H9 (cell line): ENCODE results near the gene BTD. TPM values are rescaled to one million over a fixed set of nuclear protein-coding genes. Genes with fewer than 3 reads are reported as not detected.

Experiments used
- DNase-seq: peaks from one replicate; pipeline ENCODE4 v3.0.0-alpha.2; 2017
- H2AFZ ChIP-seq: one replicate; pipeline ENCODE4 v1.6.1; 2013; ENCODE audit warnings: mild to moderate bottlenecking, low read length, control low read depth, moderate library complexity
- H2AK5ac ChIP-seq: 2 replicates; pipeline ENCODE4 v1.6.1; 2013; ENCODE audit warnings: low read length, control low read depth, mixed read lengths; ENCODE audit not compliant: insufficient read length
- H2BK120ac ChIP-seq: one replicate; pipeline ENCODE4 v1.6.1; 2013; ENCODE audit warnings: low read depth, mild to moderate bottlenecking, low read length, control low read depth, inconsistent platforms; ENCODE audit not compliant: poor library complexity, severe bottlenecking
- H2BK12ac ChIP-seq: 2 replicates; pipeline ENCODE4 v1.6.1; 2013; ENCODE audit warnings: low read length, control low read depth, mixed read lengths, low read depth; ENCODE audit not compliant: insufficient read length
- H2BK15ac ChIP-seq: 2 replicates; pipeline ENCODE4 v1.6.1; 2013; ENCODE audit warnings: low read depth, low read length, control low read depth
- H2BK20ac ChIP-seq: one replicate; pipeline ENCODE4 v1.6.1; 2013; ENCODE audit warnings: low read depth, mild to moderate bottlenecking, low read length, control low read depth, inconsistent platforms; ENCODE audit not compliant: poor library complexity, severe bottlenecking
- H2BK5ac ChIP-seq: 2 replicates; pipeline ENCODE4 v1.6.1; 2013; ENCODE audit warnings: low read length, control low read depth, mixed read lengths; ENCODE audit not compliant: insufficient read length
- H3K14ac ChIP-seq: 2 replicates; pipeline ENCODE4 v1.6.1; 2013; ENCODE audit warnings: low read length, control low read depth; ENCODE audit not compliant: insufficient read depth
- H3K18ac ChIP-seq: 2 replicates; pipeline ENCODE4 v1.6.1; 2013; ENCODE audit warnings: low read depth, mild to moderate bottlenecking, mixed read lengths, low read length, control low read depth; ENCODE audit not compliant: insufficient read length
- H3K23ac ChIP-seq: 2 replicates; pipeline ENCODE4 v1.6.1; 2013; ENCODE audit warnings: low read length, control low read depth, mixed read lengths, low read depth; ENCODE audit not compliant: insufficient read length
- H3K23me2 ChIP-seq: 2 replicates; pipeline ENCODE4 v1.6.1; 2013; ENCODE audit warnings: low read depth, mild to moderate bottlenecking, mixed read lengths, low read length, control low read depth; ENCODE audit not compliant: insufficient read length, poor library complexity, severe bottlenecking
- H3K27ac ChIP-seq: 2 replicates; pipeline ENCODE4 v1.5.1; 2013; ENCODE audit warnings: low read length, control low read depth, mixed read lengths, low read depth; ENCODE audit not compliant: insufficient read length
- H3K27me3 ChIP-seq: 2 replicates; pipeline ENCODE4 v1.6.1; 2013; ENCODE audit warnings: low read length, control low read depth, inconsistent platforms; ENCODE audit not compliant: insufficient read depth
- H3K4ac ChIP-seq: 2 replicates; pipeline ENCODE4 v1.6.1; 2013; ENCODE audit warnings: low read depth, mild to moderate bottlenecking, control low read depth, inconsistent platforms, low read length, moderate library complexity
- H3K4me1 ChIP-seq: 2 replicates; pipeline ENCODE4 v1.6.1; 2013; ENCODE audit warnings: low read length, control low read depth, inconsistent platforms; ENCODE audit not compliant: insufficient read depth
- H3K4me2 ChIP-seq: 2 replicates; pipeline ENCODE4 v1.6.1; 2013; ENCODE audit warnings: low read length, control low read depth, mixed read lengths; ENCODE audit not compliant: insufficient read length, insufficient read depth
- H3K56ac ChIP-seq: 2 replicates; pipeline ENCODE4 v1.6.1; 2013; ENCODE audit warnings: low read depth, mild to moderate bottlenecking, mixed read lengths, low read length, control low read depth; ENCODE audit not compliant: insufficient read length
- H3K79me1 ChIP-seq: 2 replicates; pipeline ENCODE4 v1.6.1; 2013; ENCODE audit warnings: low read depth, mild to moderate bottlenecking, moderate library complexity, low read length, control low read depth, inconsistent platforms; ENCODE audit not compliant: insufficient read depth, poor library complexity, severe bottlenecking
- H3K79me2 ChIP-seq: 2 replicates; pipeline ENCODE4 v1.6.1; 2013; ENCODE audit warnings: low read length, control low read depth, inconsistent platforms; ENCODE audit not compliant: insufficient read depth
- H3K9ac ChIP-seq: 2 replicates; pipeline ENCODE4 v1.6.1; 2013; ENCODE audit warnings: low read length, control low read depth, mixed read lengths; ENCODE audit not compliant: insufficient read length; ENCODE audit errors: extremely low read depth
- H3K9me3 ChIP-seq: one replicate; pipeline ENCODE4 v1.6.1; 2013; ENCODE audit warnings: low read depth, low read length, inconsistent platforms; ENCODE audit not compliant: control insufficient read depth
- H3T11ph ChIP-seq: one replicate; pipeline ENCODE4 v1.6.1; 2013; ENCODE audit warnings: mild to moderate bottlenecking, low read length, control low read depth, inconsistent platforms
- H4K20me1 ChIP-seq: one replicate; pipeline ENCODE4 v1.6.1; 2013; ENCODE audit not compliant: control insufficient read depth, insufficient read length, insufficient read depth
- H4K5ac ChIP-seq: 2 replicates; pipeline ENCODE4 v1.6.1; 2013; ENCODE audit warnings: low read depth, mild to moderate bottlenecking, mixed read lengths, low read length, control low read depth; ENCODE audit not compliant: insufficient read length
- H4K8ac ChIP-seq: replicated peaks from 2 replicates; pipeline ENCODE4 v1.6.1; 2013; ENCODE audit warnings: low read length, control low read depth, mixed read lengths, low read depth; ENCODE audit not compliant: insufficient read length
- H4K91ac ChIP-seq: 2 replicates; pipeline ENCODE4 v1.6.1; 2013; ENCODE audit warnings: low read depth, mild to moderate bottlenecking, moderate library complexity, mixed read lengths, low read length, control low read depth; ENCODE audit not compliant: insufficient read length
- H3K27ac Mint-ChIP-seq, 3 experiments: 2 replicates in 2 of 3; 3 replicates in 1 of 3; pipeline ENCODE4 v1.8.0; 2020 to 2021; ENCODE audit warnings: mixed read lengths in 3 of 3, mild to moderate bottlenecking in 1 of 3, moderate library complexity in 1 of 3
- H3K27me3 Mint-ChIP-seq: 2 replicates; pipeline ENCODE4 v1.8.0; 2021; ENCODE audit warnings: low read depth, mild to moderate bottlenecking, moderate library complexity, mixed read lengths
- H3K36me3 Mint-ChIP-seq, 3 experiments: 2 replicates in 2 of 3; 3 replicates in 1 of 3; pipeline ENCODE4 v1.8.0; 2020 to 2021; ENCODE audit warnings: low read depth in 3 of 3, mixed read lengths in 3 of 3; ENCODE audit not compliant: insufficient read depth in 1 of 3
- H3K4me1 Mint-ChIP-seq, 2 experiments: 2 replicates each; pipeline ENCODE4 v1.8.0; 2020; ENCODE audit warnings: mixed read lengths in 2 of 2
- H3K4me3 Mint-ChIP-seq, 2 experiments: 2 replicates in 1 of 2; 3 replicates in 1 of 2; pipeline ENCODE4 v1.8.0; 2020 to 2021; ENCODE audit warnings: mild to moderate bottlenecking in 2 of 2, mixed read lengths in 2 of 2, moderate library complexity in 1 of 2
- H3K9me3 Mint-ChIP-seq, 2 experiments: 2 replicates in 1 of 2; 3 replicates in 1 of 2; pipeline ENCODE4 v1.8.0; 2020; ENCODE audit warnings: mild to moderate bottlenecking in 2 of 2, mixed read lengths in 2 of 2, moderate library complexity in 1 of 2
- CTCF ChIP-seq: fragments of 200-600 bp; sonication (generic); conservative IDR thresholded peaks from 3 replicates; pipeline ENCODE4 v1.8.0; 2021; ENCODE audit warnings: antibody characterized with exemption, mild to moderate bottlenecking
- WGBS: extraction: QIAGEN DNeasy Blood & Tissue Kit; methylation state at CpG from one replicate; pipeline ENCODE4 v1.1.7; 2013; ENCODE audit warnings: missing lambda C conversion rate, low lambda C conversion rate, mixed read lengths; ENCODE audit not compliant: insufficient read length; ENCODE audit errors: extremely low coverage; 5-methylcytosine and 5-hydroxymethylcytosine counted together
- total RNA-seq: library from RNA; stranded (reverse); gene quantifications from 2 replicates; pipeline ENCODE4 v1.2.1, GENCODE V29; 2021

BTD gene
- total RNA-seq, 1 experiment from 2014 or later: 21.5 TPM

GRCh38 chr3:15563190-15563589 lies 38.4 kb upstream of the BTD start:
- Mint-ChIP-seq H3K4me3 (no peak overlapping the region), H3K27ac (no peak overlapping the region), H3K27me3 (no peaks in the 10 kb centered on the region), H3K9me3 (no peaks in the 10 kb centered on the region), H3K4me1 (no peaks in the 10 kb centered on the region), H3K36me3 (peaks cover 10 to 71% (median 40%) of the 10 kb centered on the region in 3 experiments; a peak in 6 of 7 replicates)
- H3K18ac ChIP-seq: no peak overlapping the region
- no peak overlapping the region for H2BK20ac ChIP-seq
- H2AFZ ChIP-seq: no peak overlapping the region
- WGBS: no CpG with 5 or more reads among the region's 1 CpG
- no peak overlapping the region for H4K5ac ChIP-seq
- no peak overlapping the region for H2BK12ac ChIP-seq
- no peak overlapping the region for H2BK120ac ChIP-seq
- no peak overlapping the region for H3T11ph ChIP-seq
- DNase-seq: no peak
- no peak overlapping the region for H3K56ac ChIP-seq
- no peaks in the 10 kb centered on the region for H3K4me1 ChIP-seq
- H3K23me2 ChIP-seq: no peaks in the 10 kb centered on the region
- H3K27ac ChIP-seq: no peak overlapping the region
- no peak overlapping the region for H4K8ac ChIP-seq
- H3K27me3 ChIP-seq: no peaks in the 10 kb centered on the region
- no peak overlapping the region for H2BK5ac ChIP-seq
- no peaks in the 10 kb centered on the region for H3K79me1 ChIP-seq
- TF ChIP-seq CTCF: no peak
- H3K9ac ChIP-seq: no peak overlapping the region
- H3K4me2 ChIP-seq: no peak overlapping the region
- H3K9me3 ChIP-seq: no peaks in the 10 kb centered on the region
- no peak overlapping the region for H3K23ac ChIP-seq
- H3K14ac ChIP-seq: no peak overlapping the region
- no peak overlapping the region for H4K91ac ChIP-seq
- H3K79me2 ChIP-seq: no peaks in the 10 kb centered on the region
- H4K20me1 ChIP-seq: no peaks in the 10 kb centered on the region
- no peak overlapping the region for H2AK5ac ChIP-seq
- no peak overlapping the region for H3K4ac ChIP-seq
- H2BK15ac ChIP-seq: no peak overlapping the region
